Choroid plexus epithelial cell (primary cell): Measurements from ENCODE around the gene INSIG1.
A peak's percentile ranks its signal among the peaks of the same experiment; 100 is the strongest.

ENCODE experiments used
- DNase-seq: peaks from one replicate; pipeline ENCODE4 v3.0.0-alpha.2; 2010; ENCODE audit warnings: low read depth
- H3K4me3 ChIP-seq: 2 replicates; pipeline ENCODE4 v1.5.1; 2011; ENCODE audit warnings: low read depth, mild to moderate bottlenecking, control low read depth, low read length, moderate library complexity
- TF ChIP-seq, protein P1 (sequence below): conservative IDR thresholded peaks from 2 replicates; pipeline ENCODE4 v1.5.1; 2011; ENCODE audit warnings: low read depth, mild to moderate bottlenecking, control low read depth, inconsistent platforms, low read length, moderate library complexity

Gene INSIG1

DNA sequence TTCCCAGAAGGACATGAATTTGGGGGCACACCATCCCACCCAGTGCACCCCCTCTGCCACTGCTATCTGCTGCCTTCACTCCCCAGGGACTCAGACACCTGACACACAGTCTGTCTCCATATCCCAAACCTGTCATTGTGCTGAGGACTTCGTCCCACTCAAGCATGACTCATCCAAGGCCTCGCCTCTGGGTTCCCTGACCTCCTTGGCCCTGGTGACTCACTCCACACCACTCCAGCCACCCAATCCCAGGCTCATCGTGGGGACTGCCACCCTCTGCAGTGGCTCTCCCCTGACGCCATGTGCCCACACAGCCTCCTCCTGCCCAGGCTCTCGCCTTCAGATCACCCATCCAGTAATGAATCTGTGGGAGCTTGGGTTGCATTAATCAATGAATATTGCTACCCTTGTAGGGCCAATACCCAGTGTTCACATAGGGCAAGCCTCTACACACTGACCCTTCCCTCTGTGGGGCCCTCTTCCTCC is 6.6 kb upstream of the INSIG1 start:
- TF ChIP-seq, protein P1, sequence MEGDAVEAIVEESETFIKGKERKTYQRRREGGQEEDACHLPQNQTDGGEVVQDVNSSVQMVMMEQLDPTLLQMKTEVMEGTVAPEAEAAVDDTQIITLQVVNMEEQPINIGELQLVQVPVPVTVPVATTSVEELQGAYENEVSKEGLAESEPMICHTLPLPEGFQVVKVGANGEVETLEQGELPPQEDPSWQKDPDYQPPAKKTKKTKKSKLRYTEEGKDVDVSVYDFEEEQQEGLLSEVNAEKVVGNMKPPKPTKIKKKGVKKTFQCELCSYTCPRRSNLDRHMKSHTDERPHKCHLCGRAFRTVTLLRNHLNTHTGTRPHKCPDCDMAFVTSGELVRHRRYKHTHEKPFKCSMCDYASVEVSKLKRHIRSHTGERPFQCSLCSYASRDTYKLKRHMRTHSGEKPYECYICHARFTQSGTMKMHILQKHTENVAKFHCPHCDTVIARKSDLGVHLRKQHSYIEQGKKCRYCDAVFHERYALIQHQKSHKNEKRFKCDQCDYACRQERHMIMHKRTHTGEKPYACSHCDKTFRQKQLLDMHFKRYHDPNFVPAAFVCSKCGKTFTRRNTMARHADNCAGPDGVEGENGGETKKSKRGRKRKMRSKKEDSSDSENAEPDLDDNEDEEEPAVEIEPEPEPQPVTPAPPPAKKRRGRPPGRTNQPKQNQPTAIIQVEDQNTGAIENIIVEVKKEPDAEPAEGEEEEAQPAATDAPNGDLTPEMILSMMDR, result no peak
- H3K4me3 ChIP-seq, result no peak overlapping the region

DNA sequence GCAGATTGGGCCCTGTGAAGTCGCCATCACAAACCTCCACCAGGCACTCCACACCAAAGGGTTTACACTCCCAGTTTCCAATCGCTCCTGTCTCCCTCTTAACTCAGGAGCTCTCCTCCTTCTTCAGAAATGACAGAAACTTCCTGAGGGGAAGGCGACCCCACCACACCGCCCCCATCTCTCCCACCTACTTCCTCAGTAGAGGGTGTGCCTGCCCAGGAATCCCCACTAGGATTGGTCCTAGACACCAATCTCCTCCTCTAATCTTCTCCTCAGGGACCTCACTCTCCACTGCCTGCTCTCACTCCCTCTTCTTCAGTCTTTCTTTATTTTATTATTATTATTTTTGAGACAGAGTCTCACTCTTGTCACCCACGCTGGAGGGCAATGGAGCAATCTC is 5.9 kb upstream of the INSIG1 start:
- H3K4me3 ChIP-seq, result no peak overlapping the region
- TF ChIP-seq, protein P1, result no peak
- DNase-seq, result no peak

More for the DNA sequence above, 6.6 kb upstream of the INSIG1 start:
- peak; percentile 43 for DNase-seq

DNA sequence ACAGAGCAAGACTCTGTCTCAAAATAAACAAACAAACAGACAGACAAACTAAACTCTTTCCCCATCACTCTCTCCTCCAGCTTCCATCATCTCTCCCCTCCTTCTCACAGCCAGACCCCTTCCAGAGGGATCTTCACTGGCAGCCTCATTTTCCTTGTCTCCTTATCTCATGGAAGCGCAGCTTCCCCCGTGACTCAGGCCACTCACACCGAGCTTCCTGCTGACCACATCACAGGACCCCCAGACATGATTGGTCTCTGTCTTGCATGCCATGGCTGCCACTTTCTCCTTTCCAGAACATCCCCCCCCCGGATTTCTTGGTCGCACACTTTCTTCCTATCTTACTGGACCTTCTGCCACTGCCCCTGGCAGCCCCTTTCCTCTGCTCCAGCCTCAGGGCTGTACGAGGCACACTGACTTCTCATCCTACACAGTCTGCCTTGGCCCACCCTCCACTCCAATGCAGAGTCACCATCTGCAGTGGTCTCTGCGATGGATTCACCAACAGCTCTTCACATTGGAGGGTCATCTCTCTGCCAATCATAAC is 4.9 kb upstream of the INSIG1 start:
- H3K4me3 ChIP-seq, result no peak overlapping the region
- DNase-seq, result no peak
- TF ChIP-seq, protein P1, result no peak

DNA sequence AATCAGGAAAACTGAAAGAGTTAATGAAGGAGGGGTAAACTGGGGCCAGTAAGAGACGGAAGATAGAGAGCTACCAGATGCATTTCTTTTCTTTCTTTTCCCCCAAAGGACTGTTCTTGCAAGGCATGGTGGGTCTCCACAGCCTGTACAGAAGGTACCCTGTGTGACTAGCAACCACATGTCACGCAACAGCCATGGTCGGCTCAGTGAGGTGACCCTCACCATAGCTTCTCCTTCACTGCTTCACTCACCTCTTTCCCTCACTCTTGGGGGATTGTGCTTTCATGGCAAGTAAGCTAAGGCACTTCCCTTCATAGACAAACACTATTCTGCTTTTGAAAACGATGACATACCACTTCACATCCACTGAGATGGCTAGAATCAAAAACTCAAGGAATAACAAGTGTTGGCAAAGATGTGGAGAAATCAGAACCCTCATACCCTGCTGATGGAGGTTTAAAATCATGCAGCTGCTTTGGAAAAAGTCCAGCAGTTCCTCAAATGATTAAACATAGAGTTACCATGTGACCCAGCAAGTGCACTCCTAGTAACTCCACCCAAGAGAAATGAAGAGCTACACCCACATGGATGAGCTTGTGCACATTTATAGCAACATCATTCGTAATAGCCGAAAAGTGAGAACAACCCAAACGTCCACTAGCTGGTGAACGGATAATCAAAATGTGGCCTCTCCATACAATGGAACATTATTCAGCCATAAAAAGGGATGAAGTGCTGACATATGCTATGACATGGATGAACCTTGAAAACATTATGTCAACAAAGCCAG is 3.8 kb upstream of the INSIG1 start:
- H3K4me3 ChIP-seq, result no peak overlapping the region
- no peak for DNase-seq
- TF ChIP-seq, protein P1, result no peak

DNA sequence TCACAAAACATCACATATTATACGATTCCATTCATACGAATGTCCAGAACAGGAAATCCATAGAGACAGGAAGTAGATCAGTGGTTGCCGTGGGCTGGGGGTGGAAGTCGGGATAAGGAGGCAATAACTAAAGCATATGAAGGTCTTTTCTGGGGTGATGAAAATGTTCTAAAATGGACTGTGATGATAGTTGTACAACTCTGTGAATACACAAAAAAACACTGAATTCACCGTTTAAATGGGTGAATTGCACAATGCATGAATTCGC is 3.2 kb upstream of the INSIG1 start:
- no peak overlapping the region for H3K4me3 ChIP-seq
- DNase-seq, result no peak
- TF ChIP-seq, protein P1, result no peak

DNA sequence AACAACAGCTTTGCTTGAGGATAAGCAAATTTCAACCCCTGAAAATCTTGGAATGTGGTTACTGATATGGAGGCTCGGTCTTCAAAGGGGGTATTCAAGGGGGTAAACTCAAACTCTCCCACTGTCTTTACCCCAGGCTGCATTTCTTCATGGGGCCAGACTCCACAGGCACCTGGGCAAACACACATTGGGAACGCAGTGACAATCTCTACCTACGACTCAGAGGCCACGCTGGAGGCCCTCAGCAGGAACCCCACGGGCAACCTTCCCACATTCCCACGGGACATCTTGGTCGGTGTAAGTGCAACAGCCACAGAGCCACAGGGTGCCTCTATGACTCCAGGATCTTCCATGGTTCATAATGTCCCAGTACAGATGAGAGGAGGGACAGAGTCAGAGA is 2.2 kb upstream of the INSIG1 start:
- TF ChIP-seq, protein P1, result no peak
- no peak for DNase-seq
- H3K4me3 ChIP-seq, result no peak overlapping the region
